Natural killer cell treated with Interleukin-12 subunit alpha and Interleukin-12 subunit beta and Interleukin-15 and Interleukin-18, amount 100 ng/mL, for 72 hours (primary cell): Measurements from ENCODE around the gene GIMAP2. TPM values are rescaled to one million over a fixed set of nuclear protein-coding genes. Genes with fewer than 3 reads are reported as not detected.
"Not testable (repeated sequence)": the region's sequence is repeated elsewhere in the genome, so short reads cannot be mapped to it uniquely, and the experiment has no call there.

Source experiments
- ATAC-seq, 2 donors: fragments of 150-1000 bp; cut with Tn5 transposase in 1 of 2; sonication (Bioruptor Pico), chemical (Tn5 transposase) in 1 of 2; 2 replicates each; pipeline ENCODE4 v1.10.0; 2021
- DNase-seq: peaks from one replicate; pipeline ENCODE4 v3.0.0; 2022; ENCODE audit warnings: low spot score
- H3K27ac Mint-ChIP-seq, 2 donors: 1 replicate in 1 of 2; 2 replicates in 1 of 2; pipeline ENCODE4 v1.8.0; 2022; ENCODE audit warnings: mixed read lengths in 2 of 2, mild to moderate bottlenecking in 1 of 2, moderate library complexity in 1 of 2
- H3K27me3 Mint-ChIP-seq, 2 donors: 1 replicate in 1 of 2; 2 replicates in 1 of 2; pipeline ENCODE4 v1.8.0; 2022; ENCODE audit warnings: mixed read lengths in 2 of 2
- H3K36me3 Mint-ChIP-seq: one replicate; pipeline ENCODE4 v1.8.0; 2022; ENCODE audit warnings: mixed read lengths
- H3K4me1 Mint-ChIP-seq, 2 donors: 1 replicate in 1 of 2; 2 replicates in 1 of 2; pipeline ENCODE4 v1.8.0; 2022; ENCODE audit warnings: low read depth in 2 of 2, mixed read lengths in 2 of 2, mild to moderate bottlenecking in 1 of 2
- H3K4me3 Mint-ChIP-seq: one replicate; pipeline ENCODE4 v1.8.0; 2022; ENCODE audit warnings: mixed read lengths
- H3K9me3 Mint-ChIP-seq: 2 replicates; pipeline ENCODE4 v1.8.0; 2022; ENCODE audit warnings: mixed read lengths
- total RNA-seq, 2 donors: library from RNA; stranded (reverse); gene quantifications; one replicate each; pipeline ENCODE4 v1.2.3, GENCODE V29; 2022

GIMAP2 gene
- total RNA-seq: 10 to 100 TPM; 26.1 to 39.2 TPM

GRCh38 chr7:150685219-150686029, at the start of gene GIMAP2:
Gene GIMAP2, plus strand, starts transcription at chr7:150685706. Its CDS starts 1,354 bp downstream, at chr7:150687060.
- peak; percentile 88 to 90 for ATAC-seq
- H3K27ac Mint-ChIP-seq: peak within 1 kb of the TSS; percentile 100
- peaks cover 62% of the 10 kb centered on the region for H3K36me3 Mint-ChIP-seq
- peaks cover 70 to 87% of the 10 kb centered on the region in 2 donors for H3K4me1 Mint-ChIP-seq
- peaks cover 7% of the 10 kb centered on the region for H3K9me3 Mint-ChIP-seq
- no peaks in the 10 kb centered on the region for H3K27me3 Mint-ChIP-seq
- DNase-seq: no peak
- peak within 1 kb of the TSS; percentile 100 for H3K4me3 Mint-ChIP-seq

GRCh38 chr7:150641854-150642253, 43.7 kb upstream of the GIMAP2 start:
- H3K36me3 Mint-ChIP-seq: peaks cover 45% of the 10 kb centered on the region
- H3K4me1 Mint-ChIP-seq: peaks cover 7 to 27% of the 10 kb centered on the region in 2 donors
- peaks cover 34% of the 10 kb centered on the region for H3K9me3 Mint-ChIP-seq
- H3K27me3 Mint-ChIP-seq: no peaks in the 10 kb centered on the region
- H3K4me3 Mint-ChIP-seq: no peak overlapping the region
- DNase-seq (no peak), ATAC-seq (no peak)
- H3K27ac Mint-ChIP-seq: peak overlapping the region in 1 of 2 donors; percentile 68

GRCh38 chr7:150642926-150643325, 42.6 kb upstream of the GIMAP2 start:
- Mint-ChIP-seq H3K4me1 (peaks cover 5 to 26% of the 10 kb centered on the region in 2 donors), H3K27ac (peak overlapping the region in 1 of 2 donors; percentile 68), H3K4me3 (no peak overlapping the region), H3K36me3 (peaks cover 37% of the 10 kb centered on the region), H3K9me3 (peaks cover 26% of the 10 kb centered on the region), H3K27me3 (no peaks in the 10 kb centered on the region)
- ATAC-seq (peak in 1 of 2 donors; percentile 70), DNase-seq (no peak)

GRCh38 chr7:150645259-150646020, 40.1 kb upstream of the GIMAP2 start:
- Mint-ChIP-seq H3K36me3 (peaks cover 25% of the 10 kb centered on the region), H3K9me3 (peaks cover 15% of the 10 kb centered on the region), H3K4me1 (peaks cover 14 to 32% of the 10 kb centered on the region in 2 donors), H3K27ac (no peak overlapping the region), H3K4me3 (no peak overlapping the region), H3K27me3 (no peaks in the 10 kb centered on the region)
- DNase-seq (no peak), ATAC-seq (no peak)

GRCh38 chr7:150648353-150649079, 37.0 kb upstream of the GIMAP2 start:
- no peak for ATAC-seq
- peak overlapping the region in 1 of 2 donors; percentile 40 for H3K27ac Mint-ChIP-seq

GRCh38 chr7:150649080-150649385, 36.5 kb upstream of the GIMAP2 start:
- Mint-ChIP-seq H3K9me3 (peaks cover 12% of the 10 kb centered on the region), H3K27me3 (no peaks in the 10 kb centered on the region), H3K4me1 (peaks cover 8 to 20% of the 10 kb centered on the region in 2 donors), H3K36me3 (peaks cover 33% of the 10 kb centered on the region), H3K27ac (peak overlapping the region in 1 of 2 donors; percentile 40), H3K4me3 (no peak overlapping the region)
- DNase-seq: no peak
- no peak for ATAC-seq

More at GRCh38 chr7:150648353-150649079, 37.0 kb upstream of the GIMAP2 start:
- Mint-ChIP-seq H3K4me3 (no peak overlapping the region), H3K27me3 (no peaks in the 10 kb centered on the region), H3K4me1 (peaks cover 8 to 21% of the 10 kb centered on the region in 2 donors), H3K36me3 (peaks cover 34% of the 10 kb centered on the region), H3K9me3 (peaks cover 13% of the 10 kb centered on the region)
- DNase-seq: no peak

- H3K9me3 Mint-ChIP-seq: peaks cover 3% of the 10 kb centered on the region
- peak overlapping the region in 1 of 2 donors; percentile 59 for H3K27ac Mint-ChIP-seq
Observed at GRCh38 chr7:150654692-150655091, 30.8 kb upstream of the GIMAP2 start.

GRCh38 chr7:150656047-150656446, 29.5 kb upstream of the GIMAP2 start:
- H3K4me3 Mint-ChIP-seq: no peak overlapping the region
- no peak for DNase-seq

More at GRCh38 chr7:150654692-150655091, 30.8 kb upstream of the GIMAP2 start:
- Mint-ChIP-seq H3K36me3 (peaks cover 20% of the 10 kb centered on the region), H3K4me1 (no peaks in the 10 kb centered on the region), H3K27me3 (no peaks in the 10 kb centered on the region), H3K4me3 (no peak overlapping the region)
- ATAC-seq (no peak), DNase-seq (no peak)

GRCh38 chr7:150657526-150657925, 28.0 kb upstream of the GIMAP2 start:
- H3K36me3 Mint-ChIP-seq: peaks cover 6% of the 10 kb centered on the region
- H3K4me1 Mint-ChIP-seq: peaks cover 15 to 18% of the 10 kb centered on the region in 2 donors

More at GRCh38 chr7:150656047-150656446, 29.5 kb upstream of the GIMAP2 start:
- peaks cover 20% of the 10 kb centered on the region for H3K36me3 Mint-ChIP-seq
- H3K27ac Mint-ChIP-seq: no peak overlapping the region
- no peaks in the 10 kb centered on the region for H3K27me3 Mint-ChIP-seq
- H3K9me3 Mint-ChIP-seq: peaks cover 3% of the 10 kb centered on the region
- ATAC-seq: no peak
- peaks cover 5 to 6% of the 10 kb centered on the region in 2 donors for H3K4me1 Mint-ChIP-seq

GRCh38 chr7:150660939-150661613, 24.4 kb upstream of the GIMAP2 start:
- Mint-ChIP-seq H3K4me3 (peak overlapping the region; percentile 38), H3K4me1 (peaks cover 48 to 54% of the 10 kb centered on the region in 2 donors), H3K36me3 (peaks cover 5% of the 10 kb centered on the region), H3K27ac (peak overlapping the region; percentile 75 to 100), H3K9me3 (no peaks in the 10 kb centered on the region), H3K27me3 (no peaks in the 10 kb centered on the region)
- no peak for ATAC-seq
- DNase-seq: no peak

More at GRCh38 chr7:150657526-150657925, 28.0 kb upstream of the GIMAP2 start:
- H3K9me3 Mint-ChIP-seq: no peaks in the 10 kb centered on the region
- no peak overlapping the region for H3K4me3 Mint-ChIP-seq
- peak overlapping the region in 1 of 2 donors; percentile 50 for H3K27ac Mint-ChIP-seq
- no peaks in the 10 kb centered on the region for H3K27me3 Mint-ChIP-seq
- DNase-seq: no peak
- no peak for ATAC-seq

- not testable (repeated sequence) for H3K36me3 Mint-ChIP-seq, H3K9me3 Mint-ChIP-seq, DNase-seq, H3K27me3 Mint-ChIP-seq, ATAC-seq
- Mint-ChIP-seq H3K4me1 (peaks cover 62 to 71% of the 10 kb centered on the region in 2 donors), H3K27ac (peak overlapping the region; percentile 97 to 100), H3K4me3 (peak overlapping the region; percentile 81)
Observed at GRCh38 chr7:150662821-150663220, 22.7 kb upstream of the GIMAP2 start.

- Mint-ChIP-seq H3K4me3 (peak overlapping the region; percentile 81), H3K27ac (peak overlapping the region; percentile 97 to 100), H3K27me3 (no peaks in the 10 kb centered on the region), H3K4me1 (peaks cover 70 to 82% of the 10 kb centered on the region in 2 donors), H3K36me3 (peaks cover 14% of the 10 kb centered on the region), H3K9me3 (peaks cover under 1% of the 10 kb centered on the region)
- DNase-seq (no peak), ATAC-seq (peak; percentile 44 to 62)
Observed at GRCh38 chr7:150663802-150664494, 21.6 kb upstream of the GIMAP2 start.
